GM21447 (cell line): ENCODE measurements around the gene VPS51.
"Not testable (repeated sequence)": the region's sequence is repeated elsewhere in the genome, so short reads cannot be mapped to it uniquely, and the experiment has no call there.

ENCODE experiments used
- ATAC-seq: cut with Tn5 transposase; IDR thresholded peaks from one replicate; pipeline ENCODE4 v1.9.1; 2021; ENCODE audit not compliant: unreplicated experiment

VPS51 gene

DNA sequence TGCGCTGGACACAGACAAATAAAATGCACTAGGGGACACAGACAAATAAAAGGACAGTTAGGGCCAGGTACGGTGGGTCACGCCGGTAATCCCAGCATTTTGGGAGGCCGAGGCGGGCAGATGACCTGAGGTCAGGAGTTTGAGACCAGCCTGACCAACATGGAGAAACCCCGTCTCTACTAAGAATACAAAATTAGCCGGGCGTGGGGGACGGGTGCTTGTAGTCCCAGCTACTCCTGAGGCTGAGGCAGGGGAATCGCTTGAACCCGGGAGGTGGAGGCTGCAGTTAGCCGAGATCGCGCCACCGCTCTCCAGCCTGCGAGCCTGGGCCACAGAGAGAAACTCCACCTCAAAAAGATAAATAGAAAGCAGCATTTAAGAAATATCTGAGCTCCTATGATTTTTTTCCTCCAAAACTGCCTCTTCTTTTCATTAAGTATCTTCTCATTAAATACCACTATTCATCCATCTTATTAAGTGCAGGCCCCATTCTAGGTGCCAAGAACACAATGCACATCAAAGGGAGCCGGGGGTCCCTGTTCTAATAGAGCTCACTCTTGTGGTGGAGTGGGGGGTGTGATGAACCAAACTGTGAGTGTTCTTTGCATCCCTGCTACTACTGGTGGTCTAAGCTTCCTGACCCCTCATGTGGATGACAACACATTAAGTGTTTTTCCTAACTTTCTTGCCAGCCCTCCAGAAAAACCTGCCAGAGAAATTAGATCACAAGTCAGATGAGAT, 22.3 kb downstream of the VPS51 start:
- ATAC-seq, result no peak

DNA sequence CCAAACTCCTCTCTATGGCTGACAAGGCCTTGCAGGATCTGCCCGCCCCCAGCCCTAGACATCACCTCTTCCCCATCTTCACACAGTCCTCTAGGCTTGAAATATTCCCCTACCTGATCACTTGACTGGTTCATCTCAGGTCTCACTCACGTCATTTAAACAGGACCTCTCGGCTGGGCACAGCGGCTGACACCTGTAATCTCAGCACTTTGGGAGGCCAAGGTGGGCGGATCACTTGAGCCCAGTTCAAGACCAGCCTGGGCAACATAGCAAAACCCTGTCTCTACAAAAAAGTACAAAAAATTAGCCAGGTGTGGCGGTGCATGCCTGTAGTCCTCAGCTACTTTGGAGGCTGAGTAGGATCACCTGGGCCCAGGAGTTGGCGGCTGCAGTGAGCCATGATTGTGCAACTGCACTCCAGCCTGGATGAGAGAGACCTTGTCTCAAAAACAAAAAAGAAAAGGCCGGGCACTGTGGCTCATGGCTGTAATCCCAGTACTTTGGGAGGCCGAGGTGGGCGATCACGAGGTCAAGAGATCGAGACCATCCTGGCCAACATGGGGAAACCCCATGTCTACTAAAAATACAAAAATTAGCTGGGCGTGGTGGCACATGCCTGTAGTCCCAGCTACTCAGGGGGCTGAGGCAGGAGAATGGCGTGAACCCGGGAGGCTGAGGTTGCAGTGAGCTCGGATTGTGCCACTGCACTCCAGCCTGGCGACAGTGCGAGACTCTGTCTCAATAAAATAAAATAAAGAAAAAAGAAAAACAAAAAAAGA, 23.1 kb downstream of the VPS51 start:
- ATAC-seq, result not testable (repeated sequence)

- no peak for ATAC-seq
Observed at GRCh38 chr11:65119670-65119995, 23.6 kb downstream of the VPS51 start.

- ATAC-seq, result no peak
Observed at GRCh38 chr11:65120831-65121230, 24.8 kb downstream of the VPS51 start.

DNA sequence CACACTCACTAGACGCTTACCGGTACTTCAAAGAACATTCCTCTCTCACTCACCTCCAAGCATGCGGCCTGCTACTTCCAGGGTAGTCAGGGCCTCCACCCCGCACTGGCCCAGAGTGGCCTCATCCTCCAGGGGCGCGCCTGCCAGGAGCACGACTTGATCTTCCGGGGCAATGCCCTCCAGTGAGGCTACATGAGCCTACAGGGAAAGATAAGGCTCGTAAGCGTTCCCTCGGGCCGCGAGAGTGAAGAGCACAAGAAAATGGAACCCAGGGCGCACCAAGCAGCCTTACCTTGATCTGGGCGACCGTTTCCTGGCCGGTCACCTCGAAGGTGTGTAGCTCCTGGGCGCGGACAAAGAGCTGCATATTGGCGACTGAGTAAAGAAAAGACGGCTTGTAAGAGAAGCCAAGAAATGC, 25.4 kb downstream of the VPS51 start:
- ATAC-seq, result no peak

DNA sequence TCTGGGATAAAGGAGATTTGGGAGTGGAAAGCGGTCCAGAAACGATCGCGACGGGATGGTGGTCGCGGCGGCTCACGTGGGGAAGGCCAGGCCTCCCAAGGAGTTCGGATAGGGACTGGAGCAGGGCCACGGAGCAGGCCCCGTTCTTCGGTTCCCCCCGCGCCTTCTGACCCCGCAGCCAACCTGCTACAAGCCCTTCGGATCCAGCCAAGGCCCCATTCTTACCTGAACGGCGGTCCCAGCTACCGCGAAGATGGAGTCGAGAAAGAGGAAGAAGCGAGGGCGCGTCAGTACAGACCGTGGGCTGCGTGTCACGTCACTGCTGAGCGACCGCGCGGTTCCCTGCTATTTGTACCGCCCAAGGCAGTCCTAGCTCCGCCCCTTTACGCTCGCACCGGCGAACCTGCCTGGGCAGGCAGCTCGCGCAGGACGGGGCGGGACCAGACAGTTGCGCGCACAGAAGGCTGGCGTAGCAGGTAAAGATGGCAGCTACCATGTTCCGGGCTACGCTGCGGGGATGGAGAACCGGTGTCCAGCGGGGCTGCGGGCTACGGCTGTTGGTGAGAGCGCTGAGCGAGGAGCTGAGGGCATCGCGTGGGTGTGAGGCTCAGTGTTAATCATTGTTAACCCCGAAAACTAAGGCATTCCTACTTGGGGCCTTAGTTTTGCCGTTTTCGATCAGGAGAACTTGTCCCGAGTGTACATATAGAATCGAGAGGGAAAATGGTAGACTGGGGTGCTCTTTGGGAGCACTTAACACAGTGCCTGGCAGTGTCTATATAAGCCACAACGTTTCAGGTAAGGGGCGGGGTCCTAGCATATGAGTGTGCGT, 26.1 kb downstream of the VPS51 start, which contains the start of the genes FAU and MRPL49:
Gene FAU, minus strand, starts transcription at position 270 of the 832 bp plus-strand sequence. CDS start 321 bp downstream, outside the sequence.
Gene MRPL49, plus strand, starts transcription at position 457 of the 832 bp plus-strand sequence. Its CDS starts 26 bp downstream, at position 483.
- peak; percentile 54 for ATAC-seq

DNA sequence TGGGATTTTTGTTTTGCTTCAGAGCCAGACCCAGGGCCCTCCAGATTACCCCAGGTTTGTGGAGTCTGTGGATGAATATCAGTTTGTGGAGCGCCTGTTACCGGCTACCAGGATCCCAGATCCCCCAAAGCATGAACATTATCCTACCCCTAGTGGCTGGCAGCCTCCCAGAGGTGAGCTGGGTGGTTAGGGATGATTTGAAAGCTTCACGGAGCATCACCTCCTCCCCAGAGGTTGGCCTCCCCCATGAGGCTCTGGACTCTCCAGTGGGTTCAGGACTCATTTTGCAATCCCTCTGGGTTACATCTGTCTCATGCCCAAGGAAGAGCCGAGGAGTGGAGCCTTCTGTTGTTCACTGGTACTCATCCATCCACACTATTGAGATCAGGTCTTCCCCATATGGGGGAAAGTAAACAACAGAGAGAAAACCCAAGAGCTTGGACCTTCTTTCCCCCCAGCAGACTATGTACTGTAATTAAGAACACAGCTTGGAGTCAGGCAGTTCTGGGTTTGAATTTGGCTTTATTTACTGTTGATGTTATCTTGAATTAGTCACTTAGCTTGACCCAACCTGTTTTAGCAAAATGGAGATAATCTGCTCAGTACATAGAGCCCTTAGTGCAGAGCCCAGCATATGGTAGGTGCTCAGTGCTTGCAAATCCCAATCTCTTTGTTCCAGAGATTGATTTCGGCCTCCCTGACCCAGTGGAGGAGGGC, 28.6 kb downstream of the VPS51 start:
- no peak for ATAC-seq

DNA sequence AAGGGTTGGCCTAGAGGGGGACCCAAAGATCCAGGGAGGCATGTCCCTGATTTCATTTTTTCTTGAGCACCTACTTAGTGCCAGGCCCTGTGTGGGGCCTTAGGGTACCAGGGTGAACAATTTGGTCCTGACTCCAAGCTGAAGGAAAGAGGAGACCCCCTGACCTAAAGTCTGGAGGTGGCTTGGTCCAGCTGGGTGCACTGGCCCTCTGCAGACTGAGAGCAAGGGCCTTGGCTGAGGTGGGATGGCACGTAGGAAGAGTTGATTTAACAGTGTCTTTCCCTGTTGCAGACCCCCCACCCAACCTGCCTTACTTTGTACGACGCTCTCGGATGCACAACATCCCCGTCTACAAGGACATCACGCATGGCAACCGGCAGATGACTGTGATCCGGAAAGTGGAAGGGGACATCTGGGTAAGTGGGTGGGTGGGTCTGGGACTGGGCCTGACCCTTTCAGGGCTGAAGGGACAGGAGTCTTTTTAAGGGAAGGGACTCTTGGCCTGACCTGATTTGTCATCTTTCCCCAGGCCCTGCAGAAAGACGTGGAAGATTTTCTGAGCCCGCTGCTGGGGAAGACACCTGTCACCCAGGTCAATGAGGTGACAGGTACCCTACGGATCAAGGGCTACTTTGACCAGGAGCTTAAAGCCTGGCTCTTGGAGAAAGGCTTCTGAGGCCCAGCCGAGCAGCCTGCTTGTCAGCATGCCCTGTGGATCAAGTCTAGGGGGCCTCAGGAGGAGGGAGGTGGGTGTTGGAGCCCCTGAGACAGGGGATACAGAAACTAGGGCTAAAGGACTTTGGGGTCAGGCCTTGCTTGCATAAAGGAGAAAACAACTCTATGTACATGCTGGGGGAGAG, 29.4 kb downstream of the VPS51 start:
- no peak for ATAC-seq

DNA sequence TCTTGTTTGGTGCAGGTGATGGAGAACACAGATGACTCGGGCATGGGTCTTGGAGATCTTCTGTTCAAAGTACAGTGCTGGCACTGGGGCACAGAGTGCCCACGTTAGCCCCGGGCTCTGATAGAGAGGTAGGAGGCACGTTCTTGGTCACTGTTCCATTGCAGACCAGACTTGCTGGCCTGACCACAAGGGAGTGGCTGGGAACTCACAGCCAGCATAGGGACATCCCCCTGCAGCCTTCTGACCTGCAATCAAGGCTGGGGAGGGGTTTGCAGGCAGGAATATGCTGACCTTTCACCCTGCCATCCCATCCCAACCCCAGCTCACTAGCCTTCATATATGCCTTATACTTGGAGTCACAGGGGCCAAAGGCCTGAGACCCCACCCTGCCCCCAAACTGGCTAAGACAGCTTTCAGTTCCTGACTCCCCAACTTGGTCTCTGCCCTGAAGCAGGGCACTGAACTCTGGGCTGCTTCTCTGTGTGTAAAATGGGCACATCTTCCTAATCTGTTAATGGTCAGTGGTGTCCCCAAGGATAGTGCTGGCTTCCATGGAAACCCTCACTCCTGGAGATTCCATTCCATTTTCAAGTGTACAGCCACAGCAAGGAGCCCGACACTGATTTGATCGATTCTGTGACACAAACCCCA, 30.7 kb downstream of the VPS51 start:
- ATAC-seq, result no peak

- no peak for ATAC-seq
Observed at GRCh38 chr11:65127473-65128181, 31.6 kb downstream of the VPS51 start.

DNA sequence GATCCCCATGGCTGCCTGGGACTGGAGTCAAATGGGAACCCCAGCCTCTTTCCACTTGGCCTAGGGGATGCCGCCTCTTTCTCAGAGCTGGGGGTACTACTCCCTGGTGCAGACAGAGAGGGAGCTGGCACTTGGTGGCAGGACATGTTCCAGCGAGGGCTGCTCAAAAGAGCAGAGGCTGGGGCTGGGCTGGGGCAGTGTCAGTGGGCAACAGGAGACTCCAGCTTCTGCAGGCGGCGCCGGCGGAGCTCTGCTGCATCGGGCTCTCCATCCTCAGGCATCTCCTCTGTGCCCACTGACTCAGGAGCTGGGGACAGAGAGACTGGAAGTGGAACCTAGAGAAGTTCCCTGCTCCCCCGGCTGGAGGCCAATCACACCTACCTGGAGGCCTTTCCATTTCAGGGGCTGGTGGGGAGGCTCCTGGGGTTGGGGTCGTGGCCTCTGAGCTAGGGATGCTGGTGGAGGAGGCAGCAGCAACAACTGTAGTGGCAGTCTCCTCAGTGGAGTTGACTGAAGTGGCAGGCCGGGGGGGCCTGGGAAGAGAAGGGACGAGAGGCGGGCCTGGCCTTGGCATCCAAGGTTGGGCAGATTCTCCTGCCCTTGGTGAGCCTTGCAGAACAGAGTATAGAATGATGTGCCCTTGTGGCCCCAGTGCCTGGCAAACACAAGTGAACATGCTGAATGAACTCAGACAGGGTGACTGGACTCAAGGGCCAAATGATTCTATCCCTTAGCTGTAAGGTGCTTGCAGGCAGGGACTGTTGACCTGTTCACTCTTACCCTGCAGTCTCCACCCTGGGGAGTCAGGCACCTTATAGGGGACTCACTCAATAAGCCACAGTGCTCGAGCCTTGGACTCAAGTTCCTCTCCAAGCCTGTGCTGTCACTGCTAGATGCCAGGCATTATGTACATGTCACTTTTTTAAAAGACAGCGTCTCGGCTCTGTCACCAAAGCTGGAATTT, 32.5 kb downstream of the VPS51 start:
- no peak for ATAC-seq

DNA sequence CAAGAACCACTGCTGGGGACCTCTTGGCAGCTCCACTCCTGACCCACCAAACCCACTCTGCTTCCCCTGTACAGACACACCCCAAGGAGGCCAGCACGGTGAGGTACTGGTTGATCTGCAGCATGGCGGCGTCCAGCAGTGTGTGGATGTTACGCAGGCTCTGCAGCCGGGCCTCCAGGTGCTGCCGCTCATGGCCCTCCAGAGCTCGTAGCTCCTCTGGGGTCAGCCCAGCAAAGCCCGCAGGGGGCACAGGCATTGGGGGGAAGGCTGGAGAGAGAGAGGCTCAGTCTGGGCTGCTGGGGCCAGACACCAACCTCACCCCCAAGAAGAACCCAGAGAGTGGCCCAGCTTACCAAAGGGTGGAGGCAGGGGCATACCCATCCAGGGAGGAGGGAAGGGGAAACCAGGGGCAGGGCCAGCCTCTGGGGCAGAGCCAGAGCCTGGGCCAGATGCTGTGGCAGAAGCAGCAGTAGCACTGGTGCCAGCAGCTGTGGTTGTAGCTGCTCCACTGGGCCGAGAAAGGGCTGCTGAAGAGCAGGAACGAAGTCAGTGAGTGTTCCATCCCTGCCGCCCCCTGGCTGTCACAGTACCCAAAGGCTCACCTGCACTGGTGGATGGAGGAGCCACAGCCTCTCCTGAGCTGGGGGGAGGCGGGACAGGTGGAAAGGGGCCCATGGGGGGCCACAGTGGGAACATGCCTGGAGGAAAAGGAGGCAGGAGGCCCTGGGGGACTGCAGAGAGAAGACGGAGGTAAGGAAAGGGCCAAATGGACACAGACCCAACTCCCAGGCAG, 33.8 kb downstream of the VPS51 start:
- no peak for ATAC-seq

DNA sequence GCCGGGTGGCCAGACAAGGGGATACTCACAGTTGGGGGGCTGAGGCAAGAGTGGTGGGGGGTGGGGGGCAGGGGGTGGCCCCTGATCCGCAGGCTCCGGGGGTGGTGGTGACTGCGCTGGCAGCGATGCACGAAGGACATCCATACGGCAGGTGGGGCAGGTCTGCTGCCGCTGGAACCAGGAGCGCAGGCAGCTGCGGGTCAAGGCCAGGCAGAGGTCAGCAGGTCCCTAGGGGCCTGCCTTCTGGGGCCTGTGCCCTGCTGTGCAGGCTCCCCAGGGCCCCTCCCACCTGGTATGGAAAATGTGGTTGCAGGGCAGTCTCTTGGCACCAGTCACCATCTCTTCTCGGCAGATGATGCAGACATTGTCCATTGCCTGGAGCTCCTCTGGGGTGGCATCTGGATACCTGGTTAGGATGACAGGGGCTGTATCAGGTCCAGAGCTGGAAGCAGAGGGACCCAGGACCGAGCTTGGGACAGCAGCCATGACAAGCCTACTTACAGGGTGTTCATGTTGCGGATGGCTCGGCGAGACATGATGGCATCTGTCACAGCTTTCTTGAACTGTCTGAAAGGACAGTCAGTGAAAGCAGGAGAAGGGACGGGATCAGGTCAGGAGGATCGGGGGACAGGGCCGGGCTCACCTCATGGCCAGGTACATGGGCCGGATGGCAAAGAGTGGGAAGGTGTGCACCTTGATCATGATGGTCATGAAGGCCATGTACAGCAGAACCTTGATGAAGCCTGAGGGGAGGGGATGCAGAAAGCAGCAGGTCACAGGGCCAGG, 34.8 kb downstream of the VPS51 start:
- ATAC-seq, result no peak

DNA sequence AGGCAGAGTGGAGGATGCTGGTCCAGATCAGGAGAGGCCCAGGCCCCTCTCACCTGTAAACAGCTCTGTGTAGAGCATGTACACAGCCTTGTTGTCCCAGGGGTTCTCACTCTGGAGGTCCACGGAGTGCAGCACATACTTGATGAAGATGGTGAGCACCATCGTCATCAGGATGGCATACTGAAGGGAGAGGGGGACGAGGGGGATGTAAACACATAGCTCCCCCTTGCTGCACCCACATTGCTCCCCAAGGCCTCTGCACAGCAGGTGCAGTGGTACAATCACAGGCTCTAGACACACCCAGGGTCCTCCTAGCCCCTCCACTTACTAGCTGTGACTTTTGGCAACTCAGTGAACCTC, 35.4 kb downstream of the VPS51 start:
- ATAC-seq, result no peak

DNA sequence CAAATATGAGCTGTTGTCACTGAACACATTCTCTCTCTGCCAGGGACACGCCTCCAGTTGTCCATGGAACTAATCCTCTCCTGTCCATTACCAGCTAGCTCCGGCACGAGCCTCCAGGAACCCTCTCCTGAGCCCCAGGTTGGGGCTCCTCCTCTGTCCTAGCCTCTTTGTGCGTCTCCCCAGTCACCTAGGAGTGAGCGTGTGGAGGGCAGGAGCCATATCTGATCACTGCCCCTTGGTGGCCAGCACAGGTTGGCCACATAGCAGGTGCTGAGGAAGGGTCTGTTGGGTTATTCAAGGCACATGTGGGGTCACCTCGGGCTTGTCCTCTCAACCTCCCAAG, 35.9 kb downstream of the VPS51 start:
- ATAC-seq, result no peak
